ENCODE results near the gene FAM114A1.
"Not testable (repeated sequence)": the region's sequence is repeated elsewhere in the genome, so short reads cannot be mapped to it uniquely, and the experiment has no call there.

The FAM114A1 gene

DNA sequence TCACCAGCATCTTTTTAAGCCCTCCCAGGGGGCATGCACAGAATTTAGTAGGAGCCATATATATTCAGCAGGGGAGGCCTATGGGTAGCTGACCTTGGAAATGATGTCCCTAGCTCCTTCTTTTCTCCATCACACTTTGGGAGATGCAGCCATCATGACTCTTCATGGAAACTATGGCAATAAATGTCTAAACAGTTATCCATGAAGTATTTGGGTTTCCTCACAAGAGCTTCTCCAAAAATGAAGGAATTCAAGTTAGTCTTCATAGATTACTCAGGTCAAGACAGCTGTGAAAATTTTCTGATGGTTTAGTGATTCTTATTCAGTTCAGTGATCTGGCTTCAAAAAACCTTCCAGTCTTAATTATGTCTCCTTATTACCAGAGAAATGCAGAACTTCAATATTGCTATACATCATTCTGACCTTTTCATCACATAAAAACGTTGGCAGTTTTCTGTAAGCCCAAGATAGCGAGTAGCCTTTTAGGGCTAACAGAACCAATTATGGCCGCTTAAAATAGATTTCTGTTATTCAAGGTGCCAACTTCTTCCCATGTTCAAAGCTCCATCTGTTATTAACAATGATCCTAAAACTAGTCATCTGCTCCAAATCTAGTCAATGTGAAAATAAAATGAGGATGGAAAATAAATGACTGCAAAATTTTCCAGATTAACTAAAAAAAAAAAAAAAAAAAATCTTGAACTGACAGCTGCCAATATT lies 112.1 kb downstream of the FAM114A1 start:
- no peak for DNase-seq

- DNase-seq: no peak
These were observed 113.5 kb downstream of the FAM114A1 start for GRCh38 chr4:38980903-38981676.

GRCh38 chr4:38982361-38983095 lies 114.9 kb downstream of the FAM114A1 start:
- no peak for DNase-seq

DNA sequence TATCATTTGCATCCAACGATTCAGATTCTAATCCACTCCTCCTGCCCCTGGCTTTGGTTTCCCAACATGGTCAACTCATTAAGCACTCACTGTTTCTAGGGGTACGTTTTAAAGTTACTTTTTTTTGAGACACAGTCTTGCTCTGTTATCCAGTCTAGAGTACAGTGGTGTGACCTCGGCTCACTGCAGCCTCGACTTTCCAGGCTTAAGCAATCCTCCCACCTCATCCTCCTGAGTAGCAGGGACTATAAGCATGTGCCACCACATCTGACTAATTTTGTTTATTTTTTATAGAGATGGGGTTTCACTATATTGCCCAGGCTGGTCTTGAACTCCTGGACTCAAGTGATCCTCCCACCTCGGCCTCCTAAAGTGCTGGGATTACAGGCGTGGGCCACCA lies 115.7 kb downstream of the FAM114A1 start:
- DNase-seq: no peak

GRCh38 chr4:38983787-38984598 lies 116.4 kb downstream of the FAM114A1 start:
- no peak for DNase-seq

DNA sequence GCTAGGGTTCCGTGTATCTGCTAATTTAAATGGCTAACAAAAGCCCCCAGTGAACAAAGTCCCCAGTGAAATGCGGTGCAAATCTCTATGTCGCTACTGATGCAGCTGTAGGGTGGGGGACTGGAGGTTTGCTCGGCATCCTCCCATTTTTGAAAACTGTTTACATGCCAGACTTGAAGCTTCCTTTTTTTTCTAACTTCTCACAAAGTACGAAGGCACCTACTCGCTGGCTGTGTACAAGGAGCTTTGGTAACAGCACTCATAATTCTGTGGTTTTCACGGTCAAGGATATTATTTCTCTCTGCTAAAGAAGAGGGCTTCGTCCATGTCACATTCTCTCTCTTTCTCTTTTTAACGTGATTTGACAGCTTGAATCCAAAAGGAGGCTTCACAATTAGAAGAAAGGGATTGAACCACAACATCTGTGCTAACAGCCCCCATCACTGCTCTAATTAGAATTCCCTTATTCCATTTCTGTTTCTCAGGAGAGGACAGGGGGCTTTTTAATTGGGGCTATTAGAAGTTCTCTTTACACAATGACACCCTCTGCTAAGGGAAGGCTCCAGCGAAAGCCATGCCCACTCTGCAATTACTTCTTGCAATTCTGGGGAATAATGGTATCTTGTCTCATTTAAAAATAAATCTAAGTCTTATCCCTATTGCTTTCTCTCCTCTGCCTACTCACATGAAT lies 117.9 kb downstream of the FAM114A1 start:
- no peak for DNase-seq

GRCh38 chr4:38987491-38987890 lies 119.9 kb downstream of the FAM114A1 start:
- DNase-seq: no peak

DNA sequence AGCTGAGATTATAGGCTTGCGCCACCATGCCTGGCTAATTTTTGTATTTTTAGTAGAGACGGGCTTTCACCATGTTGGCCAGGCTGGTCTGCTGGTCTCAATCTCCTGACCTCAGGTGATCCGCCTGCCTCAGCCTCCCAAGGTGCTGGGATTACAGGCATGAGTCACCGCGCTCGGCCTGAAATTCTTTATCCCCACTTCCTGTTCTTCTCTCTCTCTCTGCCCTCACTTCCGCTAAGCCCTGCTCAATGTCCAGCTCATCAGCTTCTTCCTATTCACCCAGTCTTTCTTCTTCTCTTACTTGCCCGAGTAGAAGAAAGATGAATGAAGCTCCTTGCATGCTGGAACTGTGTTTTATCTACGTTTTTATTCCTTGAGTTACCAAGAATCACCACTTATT lies 120.7 kb downstream of the FAM114A1 start:
- not testable (repeated sequence) for DNase-seq

GRCh38 chr4:38989487-38989886 lies 121.9 kb downstream of the FAM114A1 start:
- no peak for DNase-seq

DNA sequence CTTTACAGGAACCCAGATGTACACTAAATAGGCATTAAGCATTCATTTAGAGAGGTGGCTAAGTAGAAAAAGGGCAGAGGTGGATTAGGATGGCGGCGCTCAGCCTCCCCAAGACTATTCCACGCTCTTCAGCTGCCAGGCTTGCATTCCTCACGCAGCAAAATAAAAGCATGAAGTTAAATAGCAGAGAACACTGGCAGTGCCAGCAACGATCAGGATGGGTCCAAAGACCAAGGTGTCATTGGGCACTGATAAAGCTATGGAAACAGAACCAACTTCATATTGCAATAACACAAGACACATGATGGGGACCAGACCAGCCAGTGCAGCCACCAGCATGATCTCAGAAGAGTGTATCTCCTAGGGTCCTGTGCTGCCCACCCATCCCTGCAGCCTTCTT lies 122.6 kb downstream of the FAM114A1 start:
- DNase-seq: no peak

DNA sequence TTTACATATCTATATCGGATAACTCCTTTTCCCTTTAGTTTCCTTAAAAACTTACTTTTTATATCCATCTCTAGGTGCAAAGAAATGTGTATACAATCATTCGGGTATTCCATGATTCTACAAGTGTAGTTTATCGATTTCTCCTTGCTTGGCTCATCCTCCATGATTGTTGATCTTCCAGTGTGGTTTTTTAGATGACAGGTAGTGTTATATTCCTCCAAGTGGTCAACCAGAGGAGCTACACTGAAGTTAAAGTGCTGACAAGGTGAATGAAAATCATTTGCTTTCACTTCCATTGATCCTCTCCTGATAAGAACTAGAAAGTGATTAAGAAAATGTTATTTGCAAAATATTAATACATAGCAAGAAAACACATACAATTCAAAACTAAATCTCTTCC lies 126.1 kb downstream of the FAM114A1 start:
- DNase-seq: no peak

GRCh38 chr4:38994135-38994534 lies 126.5 kb downstream of the FAM114A1 start:
- no peak for DNase-seq

Data from GDM1 (cell line).